ENCODE data around the gene CYGB.
"Not testable (repeated sequence)": the region's sequence is repeated elsewhere in the genome, so short reads cannot be mapped to it uniquely, and the experiment has no call there.

DNA sequence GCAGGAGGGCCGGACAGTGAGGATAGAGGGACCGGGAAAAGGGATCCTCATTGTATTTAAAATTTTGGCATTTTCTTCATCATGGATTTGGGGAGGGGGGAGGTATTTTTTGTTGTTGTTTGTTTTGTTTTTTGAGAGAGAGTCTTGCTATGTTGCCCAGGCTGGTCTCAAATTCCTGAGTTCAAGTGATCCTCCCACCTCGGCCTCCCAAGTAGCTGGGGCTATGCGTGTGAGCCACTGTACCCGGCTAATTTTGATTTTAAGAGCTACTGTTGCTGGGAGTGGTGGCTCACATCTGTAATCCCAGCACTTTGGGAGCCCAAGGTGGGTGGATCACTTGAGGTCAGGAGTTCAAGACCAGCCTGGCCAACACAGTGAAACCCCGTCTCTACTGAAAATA is 23.2 kb downstream of the CYGB start:
- TF ChIP-seq, protein P1, sequence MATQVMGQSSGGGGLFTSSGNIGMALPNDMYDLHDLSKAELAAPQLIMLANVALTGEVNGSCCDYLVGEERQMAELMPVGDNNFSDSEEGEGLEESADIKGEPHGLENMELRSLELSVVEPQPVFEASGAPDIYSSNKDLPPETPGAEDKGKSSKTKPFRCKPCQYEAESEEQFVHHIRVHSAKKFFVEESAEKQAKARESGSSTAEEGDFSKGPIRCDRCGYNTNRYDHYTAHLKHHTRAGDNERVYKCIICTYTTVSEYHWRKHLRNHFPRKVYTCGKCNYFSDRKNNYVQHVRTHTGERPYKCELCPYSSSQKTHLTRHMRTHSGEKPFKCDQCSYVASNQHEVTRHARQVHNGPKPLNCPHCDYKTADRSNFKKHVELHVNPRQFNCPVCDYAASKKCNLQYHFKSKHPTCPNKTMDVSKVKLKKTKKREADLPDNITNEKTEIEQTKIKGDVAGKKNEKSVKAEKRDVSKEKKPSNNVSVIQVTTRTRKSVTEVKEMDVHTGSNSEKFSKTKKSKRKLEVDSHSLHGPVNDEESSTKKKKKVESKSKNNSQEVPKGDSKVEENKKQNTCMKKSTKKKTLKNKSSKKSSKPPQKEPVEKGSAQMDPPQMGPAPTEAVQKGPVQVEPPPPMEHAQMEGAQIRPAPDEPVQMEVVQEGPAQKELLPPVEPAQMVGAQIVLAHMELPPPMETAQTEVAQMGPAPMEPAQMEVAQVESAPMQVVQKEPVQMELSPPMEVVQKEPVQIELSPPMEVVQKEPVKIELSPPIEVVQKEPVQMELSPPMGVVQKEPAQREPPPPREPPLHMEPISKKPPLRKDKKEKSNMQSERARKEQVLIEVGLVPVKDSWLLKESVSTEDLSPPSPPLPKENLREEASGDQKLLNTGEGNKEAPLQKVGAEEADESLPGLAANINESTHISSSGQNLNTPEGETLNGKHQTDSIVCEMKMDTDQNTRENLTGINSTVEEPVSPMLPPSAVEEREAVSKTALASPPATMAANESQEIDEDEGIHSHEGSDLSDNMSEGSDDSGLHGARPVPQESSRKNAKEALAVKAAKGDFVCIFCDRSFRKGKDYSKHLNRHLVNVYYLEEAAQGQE (IDR thresholded peaks at IDR 0.05; ENCODE audit: low read depth, low read length): not testable (repeated sequence)
- TF ChIP-seq, protein P2, sequence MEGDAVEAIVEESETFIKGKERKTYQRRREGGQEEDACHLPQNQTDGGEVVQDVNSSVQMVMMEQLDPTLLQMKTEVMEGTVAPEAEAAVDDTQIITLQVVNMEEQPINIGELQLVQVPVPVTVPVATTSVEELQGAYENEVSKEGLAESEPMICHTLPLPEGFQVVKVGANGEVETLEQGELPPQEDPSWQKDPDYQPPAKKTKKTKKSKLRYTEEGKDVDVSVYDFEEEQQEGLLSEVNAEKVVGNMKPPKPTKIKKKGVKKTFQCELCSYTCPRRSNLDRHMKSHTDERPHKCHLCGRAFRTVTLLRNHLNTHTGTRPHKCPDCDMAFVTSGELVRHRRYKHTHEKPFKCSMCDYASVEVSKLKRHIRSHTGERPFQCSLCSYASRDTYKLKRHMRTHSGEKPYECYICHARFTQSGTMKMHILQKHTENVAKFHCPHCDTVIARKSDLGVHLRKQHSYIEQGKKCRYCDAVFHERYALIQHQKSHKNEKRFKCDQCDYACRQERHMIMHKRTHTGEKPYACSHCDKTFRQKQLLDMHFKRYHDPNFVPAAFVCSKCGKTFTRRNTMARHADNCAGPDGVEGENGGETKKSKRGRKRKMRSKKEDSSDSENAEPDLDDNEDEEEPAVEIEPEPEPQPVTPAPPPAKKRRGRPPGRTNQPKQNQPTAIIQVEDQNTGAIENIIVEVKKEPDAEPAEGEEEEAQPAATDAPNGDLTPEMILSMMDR (IDR thresholded peaks at IDR 0.05): not testable (repeated sequence)
- TF ChIP-seq NFIC (IDR thresholded peaks at IDR 0.05; ENCODE audit: borderline replicate concordance); TAF1 (IDR thresholded peaks at IDR 0.05; ENCODE audit: borderline replicate concordance, low read depth, low read length); JUND (IDR thresholded peaks at IDR 0.05); CHD2 (IDR thresholded peaks at IDR 0.05; ENCODE audit: low read length, partially characterized antibody): not testable (repeated sequence)
- TF ChIP-seq, protein P3, sequence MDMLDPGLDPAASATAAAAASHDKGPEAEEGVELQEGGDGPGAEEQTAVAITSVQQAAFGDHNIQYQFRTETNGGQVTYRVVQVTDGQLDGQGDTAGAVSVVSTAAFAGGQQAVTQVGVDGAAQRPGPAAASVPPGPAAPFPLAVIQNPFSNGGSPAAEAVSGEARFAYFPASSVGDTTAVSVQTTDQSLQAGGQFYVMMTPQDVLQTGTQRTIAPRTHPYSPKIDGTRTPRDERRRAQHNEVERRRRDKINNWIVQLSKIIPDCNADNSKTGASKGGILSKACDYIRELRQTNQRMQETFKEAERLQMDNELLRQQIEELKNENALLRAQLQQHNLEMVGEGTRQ (IDR thresholded peaks at IDR 0.05; ENCODE audit: borderline replicate concordance, low read depth, low read length): not testable (repeated sequence)

Data from SK-N-SH (cell line).